ENCODE data around the gene LDLRAD4.

DNA sequence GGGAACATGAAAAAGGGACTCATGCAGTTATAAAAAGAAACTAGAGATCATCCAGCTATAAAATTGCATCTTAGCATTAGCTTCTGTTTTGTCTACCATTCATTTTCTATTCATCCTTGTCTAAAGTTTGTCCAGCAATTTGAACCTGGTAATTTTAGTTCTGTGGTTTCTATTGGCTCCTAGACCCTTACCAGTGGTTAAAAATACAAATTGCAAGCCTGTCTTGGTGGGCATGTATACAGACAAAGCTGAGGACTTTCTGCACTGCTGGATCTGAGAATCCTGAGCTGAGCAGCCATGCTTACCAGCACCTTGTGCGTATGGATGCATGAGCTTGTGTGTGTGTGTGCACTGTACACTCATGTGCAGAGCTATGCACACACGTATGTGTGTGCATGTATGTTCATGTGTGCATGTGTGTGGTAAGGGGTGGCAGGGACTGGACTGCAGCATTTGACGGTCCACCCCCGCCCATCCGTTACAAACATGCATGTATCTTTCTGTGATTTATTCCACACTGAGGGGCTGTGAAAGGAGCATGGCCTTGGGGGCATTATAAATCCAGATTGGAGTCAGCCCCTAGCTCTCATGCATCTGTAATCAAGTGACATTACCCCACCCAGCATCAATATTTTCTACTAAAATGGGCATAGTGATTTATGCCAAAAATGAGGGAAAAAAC is 363.1 kb downstream of the LDLRAD4 start:
- TF ChIP-seq CTCF (IDR thresholded peaks at IDR 0.05) (no peak), POLR2AphosphoS5 (IDR thresholded peaks at IDR 0.05; ENCODE audit: low read depth, low read length) (no peak), TAF1 (IDR thresholded peaks at IDR 0.05; ENCODE audit: borderline replicate concordance, low read depth, low read length) (no peak), ZBTB33 (IDR thresholded peaks at IDR 0.05; ENCODE audit: borderline replicate concordance, low read depth) (no peak)
- TF ChIP-seq, protein P1, sequence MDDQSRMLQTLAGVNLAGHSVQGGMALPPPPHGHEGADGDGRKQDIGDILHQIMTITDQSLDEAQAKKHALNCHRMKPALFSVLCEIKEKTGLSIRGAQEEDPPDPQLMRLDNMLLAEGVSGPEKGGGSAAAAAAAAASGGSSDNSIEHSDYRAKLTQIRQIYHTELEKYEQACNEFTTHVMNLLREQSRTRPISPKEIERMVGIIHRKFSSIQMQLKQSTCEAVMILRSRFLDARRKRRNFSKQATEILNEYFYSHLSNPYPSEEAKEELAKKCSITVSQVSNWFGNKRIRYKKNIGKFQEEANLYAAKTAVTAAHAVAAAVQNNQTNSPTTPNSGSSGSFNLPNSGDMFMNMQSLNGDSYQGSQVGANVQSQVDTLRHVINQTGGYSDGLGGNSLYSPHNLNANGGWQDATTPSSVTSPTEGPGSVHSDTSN (IDR thresholded peaks at IDR 0.05): no peak

Measured in SK-N-SH (cell line).